ACHN (cell line): Measurements from ENCODE around the gene WWOX.

Source experiments
- DNase-seq: peaks from one replicate; pipeline ENCODE4 v3.0.0-alpha.2; 2015
- in situ Hi-C: cut with HindIII; loops from 2 replicates; pipeline ENCODE4 v1.10.0; 2017; ENCODE audit warnings: low sequenced_read_pairs, low pct_ligation_motif_present, low pct_unique_long_range_greater_than_20kb

Gene WWOX

DNA sequence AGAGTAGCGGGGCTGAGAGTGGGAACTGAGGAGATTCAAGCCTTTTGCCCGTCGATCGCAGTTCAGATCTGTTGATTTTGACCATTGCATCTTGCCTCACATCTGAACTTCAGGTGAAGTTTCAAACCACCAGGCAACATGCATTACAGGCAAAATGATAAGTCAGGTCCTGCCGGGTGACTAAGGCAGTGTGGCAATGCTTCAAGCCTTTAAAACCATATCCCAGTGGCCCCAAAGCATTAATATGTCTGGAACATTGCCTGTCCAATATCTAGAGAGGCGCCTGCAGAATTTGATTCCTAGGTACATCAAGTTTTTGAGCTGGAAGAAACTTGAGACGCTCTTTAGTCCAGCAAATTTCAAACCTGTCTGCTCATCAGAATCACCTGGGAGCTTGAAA is 998.3 kb downstream of the WWOX start:
- in situ Hi-C loops = no loop called here
- no peak for DNase-seq

DNA sequence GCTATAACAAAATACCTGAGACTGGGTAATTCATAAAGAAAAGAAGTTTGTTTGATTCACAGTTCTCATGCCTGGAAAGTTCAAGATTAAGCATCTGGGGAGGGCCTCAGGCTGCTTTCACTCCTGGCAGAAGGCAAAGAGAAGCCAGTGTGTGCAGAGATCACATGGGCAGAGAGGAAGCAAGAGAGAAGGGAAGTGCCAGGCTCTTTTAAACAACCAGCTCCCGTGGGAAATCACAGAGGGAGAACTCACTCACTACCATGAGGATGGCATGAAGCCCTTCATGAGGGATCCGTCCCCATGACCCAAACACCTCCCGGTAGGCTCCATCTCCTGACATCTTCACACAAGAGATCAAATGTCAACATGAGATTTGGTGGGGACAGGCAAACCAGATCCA is 999.5 kb downstream of the WWOX start:
- in situ Hi-C loops = no loop called here
- no peak for DNase-seq

DNA sequence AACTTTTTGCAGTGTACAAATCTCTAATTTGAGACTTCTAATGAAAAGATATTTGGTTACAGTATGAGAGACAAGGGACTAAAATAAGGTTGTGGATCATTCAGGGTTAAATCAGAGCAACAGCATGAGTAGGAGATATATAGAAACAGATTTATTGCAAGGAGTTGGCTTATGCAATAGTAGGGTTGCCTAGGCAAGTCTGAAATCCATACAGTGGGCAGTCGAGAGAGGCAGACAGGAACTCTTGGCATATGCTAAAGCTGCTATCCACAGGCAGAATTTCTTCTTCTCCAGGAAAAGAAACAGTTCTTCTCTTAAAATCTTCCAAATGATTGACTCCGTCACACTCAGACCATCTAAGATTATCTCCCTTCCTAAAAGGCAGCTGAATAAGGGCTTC is 1000.3 kb downstream of the WWOX start:
- no peak for DNase-seq
- in situ Hi-C loops = no loop called here

DNA sequence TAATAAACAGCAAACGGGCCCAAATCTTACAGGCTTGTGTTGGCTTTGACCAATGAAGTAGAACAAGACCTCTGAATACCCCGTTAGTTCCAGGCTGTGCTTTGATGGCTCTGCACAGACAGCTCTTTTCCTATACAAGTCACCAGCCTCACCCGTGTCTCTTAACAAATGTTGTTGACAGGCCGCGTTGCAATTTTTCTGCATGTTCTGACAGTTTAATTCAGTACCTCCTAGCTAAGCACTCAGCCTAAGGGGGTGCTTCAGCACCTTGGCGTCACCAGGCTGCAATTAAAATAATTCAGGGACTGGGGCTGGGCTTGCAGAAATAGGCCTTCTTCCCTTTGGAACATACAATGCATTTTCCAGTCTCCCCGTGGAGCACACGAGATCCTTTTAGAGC is 1001.0 kb downstream of the WWOX start:
- in situ Hi-C loops = no loop called here

DNA sequence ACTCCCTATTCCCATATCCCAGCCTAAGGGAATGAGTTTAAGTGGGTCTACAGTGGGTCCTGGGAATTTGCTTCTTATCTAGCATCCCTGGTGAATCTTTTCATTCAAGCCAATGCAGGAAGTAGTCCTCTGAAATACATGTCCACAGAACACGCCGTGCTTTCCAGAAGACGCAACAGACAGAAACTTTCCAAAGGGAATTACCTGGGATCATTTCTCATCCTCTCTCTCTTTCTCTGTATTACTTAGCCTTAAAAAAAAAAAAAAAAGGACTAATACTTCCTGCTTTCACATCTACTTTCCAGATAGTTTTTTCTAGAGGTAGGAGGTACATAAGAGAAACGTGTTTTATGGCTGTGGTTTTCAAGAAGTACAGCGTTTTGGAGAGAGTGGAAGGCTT is 1002.0 kb downstream of the WWOX start:
- no peak for DNase-seq
- in situ Hi-C loops = no loop called here

More for the DNA sequence above, 1001.0 kb downstream of the WWOX start:
- DNase-seq = no peak

DNA sequence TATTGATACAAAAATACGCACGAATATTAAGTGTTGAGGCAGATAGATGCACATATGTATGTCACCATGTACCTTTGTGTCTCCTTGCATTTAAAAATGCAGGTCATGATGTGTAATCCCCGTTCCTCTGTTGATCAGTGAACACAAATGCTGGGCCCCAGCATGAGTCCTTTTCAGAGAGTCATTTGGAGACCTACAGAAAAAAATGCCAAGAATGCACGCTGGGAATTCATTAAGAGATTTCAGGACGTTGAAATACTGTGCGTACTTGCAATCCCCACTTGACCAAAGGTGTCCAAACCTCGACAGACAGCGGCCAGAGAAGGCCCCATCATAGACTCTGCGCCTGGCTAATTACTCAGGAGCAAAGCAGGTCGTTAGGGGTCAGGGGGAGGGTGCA is 1005.1 kb downstream of the WWOX start:
- no peak for DNase-seq
- in situ Hi-C loops = no loop called here

DNA sequence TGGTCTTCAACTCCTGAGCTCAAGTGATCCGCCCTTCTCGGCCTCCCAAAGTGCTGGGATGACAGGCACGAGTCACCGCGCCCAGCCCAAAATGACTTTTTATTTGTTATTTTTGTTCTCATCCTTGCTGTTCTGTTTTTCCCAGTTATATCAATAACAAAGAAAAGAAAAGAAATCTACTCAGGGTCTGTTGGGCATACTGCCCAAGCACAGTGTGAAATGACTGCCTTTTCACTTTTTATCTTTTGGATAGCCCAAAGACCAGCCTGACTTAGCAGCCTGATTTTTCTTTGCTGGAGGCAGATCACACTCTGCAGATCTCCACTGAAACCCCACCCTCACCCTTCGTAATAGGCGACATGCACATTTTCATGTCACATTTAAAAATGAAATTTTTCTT is 1007.8 kb downstream of the WWOX start:
- in situ Hi-C loops = no loop called here
- no peak for DNase-seq

DNA sequence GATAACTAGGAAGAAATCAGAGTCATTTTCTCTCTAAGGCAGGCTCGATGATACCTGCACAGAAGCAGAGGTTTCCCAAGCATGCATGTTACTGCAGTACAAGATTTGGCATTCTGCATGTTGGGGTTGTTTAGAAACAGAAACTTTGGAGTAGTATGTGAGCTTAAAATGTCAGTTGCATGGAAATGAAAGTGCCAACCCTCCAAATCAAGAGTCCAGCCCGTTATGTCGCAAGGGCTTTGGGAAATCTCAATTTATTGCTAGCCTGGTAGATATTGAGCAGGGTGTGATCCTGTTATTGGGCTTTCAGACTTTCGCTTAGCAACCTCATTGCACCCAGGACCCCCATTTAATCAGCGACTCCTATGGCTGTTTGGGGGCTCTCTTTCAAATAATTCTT is 1010.3 kb downstream of the WWOX start:
- in situ Hi-C loops = no loop called here
- no peak for DNase-seq

DNA sequence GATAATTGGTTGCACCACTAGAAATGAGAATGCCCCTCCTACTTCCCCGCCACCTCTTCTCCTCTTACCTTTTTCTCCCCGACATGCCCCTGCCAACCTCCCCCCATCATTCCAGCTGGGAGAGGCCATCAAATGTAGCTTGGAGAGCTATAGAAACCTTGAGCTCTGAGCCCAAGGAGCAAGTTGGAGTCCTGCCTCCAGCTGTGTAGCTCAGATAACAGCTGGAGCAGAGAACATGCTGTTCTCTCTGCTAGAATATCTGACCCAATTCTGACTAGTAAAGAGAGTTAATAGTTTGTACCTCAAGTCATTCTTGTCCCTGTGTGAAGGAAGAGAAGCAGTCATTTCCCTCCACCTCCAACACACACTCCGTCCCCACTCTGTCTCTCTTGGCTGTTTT is 1010.8 kb downstream of the WWOX start:
- in situ Hi-C loops = no loop called here

DNA sequence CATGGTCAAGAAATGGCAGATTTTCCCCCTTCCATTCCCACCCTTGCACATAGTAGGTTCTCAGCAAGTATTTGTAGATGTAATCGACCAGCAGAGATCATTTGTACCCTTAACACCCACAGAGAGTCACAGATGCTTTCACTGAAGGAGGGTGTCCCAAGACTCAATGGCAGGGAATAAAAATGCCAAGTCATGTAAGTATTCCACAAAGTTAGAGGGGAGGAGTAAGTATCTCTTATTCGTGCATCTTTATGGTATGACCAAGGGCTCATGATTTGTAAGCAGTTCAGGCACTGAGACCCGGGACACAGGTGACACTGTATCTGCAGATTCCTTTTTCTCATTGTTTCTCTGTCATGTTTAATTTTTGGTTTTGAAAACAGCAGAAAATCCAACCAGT is 1011.5 kb downstream of the WWOX start:
- no peak for DNase-seq
- in situ Hi-C loops = no loop called here

More for the DNA sequence above, 1010.8 kb downstream of the WWOX start:
- DNase-seq = no peak

DNA sequence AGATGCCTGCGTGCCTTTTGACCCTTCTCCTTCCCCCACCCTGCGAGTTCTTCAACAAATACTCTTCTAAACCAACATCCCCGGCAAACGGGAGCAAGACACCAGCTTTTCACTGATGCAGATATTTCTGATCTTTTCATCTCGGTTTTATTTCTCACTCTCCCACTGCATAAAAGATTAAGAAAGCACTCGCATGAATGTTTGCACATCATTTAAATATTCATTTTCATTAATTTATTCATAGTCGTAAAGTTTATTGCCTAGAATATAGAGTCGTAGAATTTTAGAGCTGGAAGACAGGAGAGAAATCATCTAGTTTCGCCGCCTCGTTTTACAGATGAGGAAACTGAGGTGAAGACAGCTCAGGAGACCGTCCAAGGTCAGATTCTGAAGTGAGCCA is 1013.0 kb downstream of the WWOX start:
- DNase-seq = no peak
- in situ Hi-C loops = no loop called here

DNA sequence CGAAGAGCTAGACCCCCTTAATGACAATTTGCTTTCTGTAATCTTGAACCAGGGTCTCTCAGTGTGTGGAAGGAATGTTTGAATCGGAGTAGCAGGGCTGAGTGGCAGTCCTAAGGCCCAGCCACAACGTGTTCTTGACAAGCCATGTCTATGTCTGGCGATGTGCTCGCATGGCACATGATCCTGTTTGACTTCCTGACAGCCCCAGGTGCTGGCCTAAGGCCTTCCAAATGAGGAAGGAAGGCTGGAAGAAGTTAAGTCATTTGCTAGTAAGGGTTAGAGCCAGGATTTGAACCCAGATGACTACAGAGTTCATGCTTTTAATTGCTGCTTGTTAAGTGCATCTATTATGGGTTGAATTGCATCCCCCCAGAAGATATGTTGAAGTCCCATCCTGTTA is 1014.4 kb downstream of the WWOX start:
- no peak for DNase-seq
- in situ Hi-C loops = no loop called here

DNA sequence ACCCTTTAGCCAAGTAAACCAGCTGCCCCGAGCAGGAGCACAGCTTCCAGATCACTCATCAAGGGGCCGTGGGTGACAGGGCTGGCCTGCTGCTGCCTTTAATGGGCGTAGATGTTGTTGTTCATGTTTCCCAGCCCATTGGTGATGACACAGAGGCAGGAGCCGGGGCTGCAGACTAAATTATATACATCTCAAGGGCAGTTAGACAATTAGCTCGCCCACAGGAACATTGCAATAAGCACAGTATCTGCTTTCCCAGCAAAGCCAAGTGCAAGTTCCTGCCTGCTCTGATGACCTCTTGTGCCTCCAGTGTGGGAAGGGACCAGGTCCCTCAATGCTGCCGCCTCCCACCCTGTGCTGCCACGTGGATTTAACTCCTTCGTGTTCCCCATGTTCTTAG is 1015.3 kb downstream of the WWOX start:
- DNase-seq = no peak
- in situ Hi-C loops = no loop called here

DNA sequence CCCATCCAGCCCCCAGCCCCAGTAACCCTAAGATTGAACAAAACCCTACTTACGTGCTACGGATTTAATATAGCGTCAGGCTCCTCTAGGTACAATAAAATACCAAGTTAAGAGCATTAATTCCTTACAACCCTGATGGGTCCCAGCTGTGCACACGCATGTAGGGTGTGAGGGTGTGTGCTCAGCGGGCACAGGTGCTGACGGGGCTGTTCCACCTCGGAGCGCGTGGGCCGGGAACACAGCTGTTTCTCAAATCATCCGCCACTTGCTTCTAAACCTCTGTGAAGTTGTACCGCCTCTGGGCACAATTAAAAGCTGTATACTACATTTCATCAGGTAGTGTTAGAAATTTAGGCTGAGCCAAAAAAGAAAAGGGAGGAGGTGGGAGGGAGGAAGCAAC is 1022.5 kb downstream of the WWOX start:
- in situ Hi-C loops = no loop called here
- no peak for DNase-seq

DNA sequence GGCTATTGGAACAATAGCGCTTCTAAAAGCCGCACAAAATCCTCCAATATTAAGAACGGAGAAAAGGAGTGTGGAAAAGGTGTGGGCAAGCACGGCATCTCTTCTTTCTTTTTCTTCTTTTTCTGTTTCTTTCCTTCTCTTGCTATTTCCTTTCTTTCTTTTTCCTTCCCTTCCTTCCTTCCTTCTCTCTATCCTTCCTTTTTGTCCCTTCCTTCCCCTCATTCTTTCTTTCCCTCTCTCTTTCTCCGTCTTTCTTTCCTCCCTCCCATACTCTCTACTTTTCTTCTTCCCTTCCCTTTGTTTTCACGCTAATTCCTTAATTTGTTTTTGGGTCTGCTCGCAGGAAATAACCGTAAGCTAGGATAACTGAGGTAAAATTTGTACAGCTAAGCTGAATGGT is 1022.9 kb downstream of the WWOX start:
- no peak for DNase-seq
- in situ Hi-C loops = no loop called here

DNA sequence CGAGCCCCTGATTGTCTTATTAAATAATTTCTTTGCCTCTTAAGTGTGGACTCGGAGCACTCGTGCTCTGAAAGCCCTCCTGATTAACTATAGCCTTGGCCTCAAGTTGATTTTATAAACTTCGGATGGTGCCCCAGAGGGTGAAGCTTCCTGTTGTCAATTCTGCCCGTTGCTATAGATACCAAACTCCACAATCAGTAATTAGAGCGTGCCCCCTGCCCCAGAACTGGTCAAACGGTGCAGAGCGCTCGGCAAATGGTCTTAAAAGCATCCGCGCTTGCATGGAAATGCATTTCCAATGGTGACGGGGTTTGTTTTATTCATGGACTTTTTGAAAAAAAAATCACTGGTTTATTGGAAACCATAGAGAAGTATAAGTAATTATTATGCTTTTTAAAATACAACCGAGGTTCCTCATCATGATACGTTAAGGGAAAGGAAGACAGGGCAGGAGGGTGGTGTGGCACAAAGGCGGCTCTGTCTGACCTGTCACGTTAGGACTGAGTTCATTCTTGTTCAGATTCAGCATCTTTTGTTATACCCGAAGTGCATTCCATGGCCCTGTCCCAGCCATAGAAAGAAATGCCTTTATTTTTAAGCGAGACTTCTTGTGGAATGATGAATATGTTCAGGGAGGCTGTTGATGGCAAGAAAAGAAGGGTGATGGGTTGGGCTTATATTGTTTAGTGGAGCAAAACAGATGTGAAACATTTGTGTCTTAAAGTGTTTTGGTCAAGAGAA is 1024.7 kb downstream of the WWOX start:
- in situ Hi-C loops = no loop called here
- DNase-seq = no peak

DNA sequence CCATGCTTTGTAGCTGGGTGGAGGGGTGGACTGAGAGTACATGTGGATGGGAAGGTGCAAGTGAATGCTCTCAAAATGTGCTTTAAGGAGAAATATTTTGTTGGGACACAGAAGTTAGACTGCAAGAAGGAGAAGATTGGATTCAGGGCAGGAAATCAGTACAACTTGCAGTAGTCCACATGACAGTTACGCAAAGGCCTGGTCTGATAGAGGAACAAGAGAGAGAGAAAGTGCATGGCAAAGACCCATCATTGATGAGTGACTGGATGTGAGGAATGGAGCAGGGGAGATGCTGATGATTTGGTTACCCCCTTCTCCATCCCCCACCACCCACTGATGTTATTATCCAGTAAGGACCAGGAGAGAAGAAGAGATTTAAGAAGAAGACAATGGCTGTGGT is 1028.3 kb downstream of the WWOX start:
- no peak for DNase-seq
- in situ Hi-C loops = no loop called here

DNA sequence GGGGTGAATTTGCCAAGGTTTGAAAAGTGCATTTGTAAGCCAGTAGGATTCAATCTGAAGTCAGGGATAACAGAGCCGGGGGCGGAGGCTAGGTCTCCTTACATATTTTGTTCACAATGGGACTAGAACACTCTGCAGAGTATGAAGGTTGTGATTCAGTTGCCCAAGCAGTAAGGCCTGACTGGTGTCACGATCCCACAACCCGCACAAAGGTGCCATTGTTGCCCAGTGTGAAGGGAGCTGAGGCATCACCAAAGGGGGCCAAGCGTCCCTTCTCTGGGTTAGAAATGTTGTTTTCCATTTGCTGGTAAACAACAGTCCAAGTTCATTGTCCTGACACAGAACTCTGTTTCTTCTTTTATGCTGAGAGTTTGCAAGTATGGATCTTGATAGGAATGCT is 1029.3 kb downstream of the WWOX start:
- in situ Hi-C loops = no loop called here
- DNase-seq = no peak

DNA sequence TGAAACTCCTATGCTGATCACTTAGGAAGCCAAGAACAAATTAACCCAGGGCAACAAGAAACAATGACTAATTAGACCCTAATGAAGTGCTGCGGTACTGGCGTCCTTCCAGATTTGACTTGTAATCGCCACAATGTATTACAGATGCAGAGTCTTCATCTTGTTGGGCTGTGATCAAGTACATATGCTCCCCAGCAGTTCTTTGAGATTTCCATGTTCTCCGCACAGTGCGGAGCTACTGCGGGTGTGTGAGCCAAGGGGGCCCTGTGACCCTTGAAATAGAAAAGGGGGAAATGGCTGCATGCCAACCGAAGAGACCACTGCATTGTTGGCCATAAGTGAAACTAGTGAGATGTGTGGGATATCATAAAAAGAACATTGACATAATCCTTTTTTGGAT is 1031.2 kb downstream of the WWOX start:
- DNase-seq = no peak
- in situ Hi-C loops = no loop called here

DNA sequence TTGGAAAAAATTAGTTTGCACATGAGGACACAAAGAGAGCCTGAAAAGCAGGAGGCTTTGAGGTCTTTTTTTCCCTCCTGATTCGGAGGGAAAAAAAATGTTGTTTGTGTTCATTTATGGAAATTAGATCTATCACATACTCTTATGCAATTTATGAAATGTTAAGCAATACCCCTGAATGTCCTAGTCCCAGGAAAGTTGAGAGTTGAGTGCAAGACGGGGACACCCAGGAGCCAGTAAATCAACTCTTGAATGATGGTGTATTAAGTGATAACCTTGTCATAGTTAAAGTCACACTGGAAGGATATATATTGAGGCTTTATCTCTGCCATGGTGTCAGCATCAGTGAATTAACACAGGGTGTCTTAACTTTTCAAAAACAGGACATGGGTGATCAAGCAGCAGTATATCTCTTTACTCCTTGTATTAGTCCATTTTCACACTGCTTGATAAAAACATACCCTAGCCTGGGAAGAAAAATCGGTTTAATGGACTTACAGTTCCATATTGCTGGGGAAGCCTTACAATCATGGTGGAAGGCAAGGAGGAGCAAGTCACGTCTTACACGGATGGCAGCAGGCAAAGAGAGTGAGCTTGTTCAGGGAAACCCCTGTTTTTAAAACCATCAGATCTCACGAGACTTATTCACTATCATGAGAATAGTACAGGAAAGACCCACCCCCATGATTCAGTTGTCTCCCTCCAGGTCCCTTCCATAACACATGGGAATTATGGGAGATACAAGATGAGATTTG is 1032.0 kb downstream of the WWOX start:
- DNase-seq = no peak
- in situ Hi-C loops = no loop called here
